Rectal smooth muscle tissue (tissue), 1 donor: Measurements from ENCODE around the gene VIT.
"Not testable (repeated sequence)": the region's sequence is repeated elsewhere in the genome, so short reads cannot be mapped to it uniquely, and the experiment has no call there.

ENCODE experiments used
- H3K27ac ChIP-seq: one replicate; pipeline ENCODE4 v1.7.0; 2013; ENCODE audit warnings: low read depth, low read length, inconsistent platforms
- H3K27me3 ChIP-seq: one replicate; pipeline ENCODE4 v1.7.0; 2013; ENCODE audit warnings: low read length; ENCODE audit not compliant: control insufficient read depth, insufficient read depth
- H3K36me3 ChIP-seq: one replicate; pipeline ENCODE4 v1.7.0; 2013; ENCODE audit warnings: low read length; ENCODE audit not compliant: control insufficient read depth, insufficient read depth
- H3K4me1 ChIP-seq: one replicate; pipeline ENCODE4 v1.7.0; 2013; ENCODE audit warnings: low read length; ENCODE audit not compliant: control insufficient read depth, insufficient read depth
- H3K4me3 ChIP-seq: one replicate; pipeline ENCODE4 v1.7.0; 2013; ENCODE audit warnings: low read length
- H3K9ac ChIP-seq: one replicate; pipeline ENCODE4 v1.7.0; 2013; ENCODE audit warnings: low read length

Gene VIT

GRCh38 chr2:36807223-36807886 is 110.8 kb downstream of the VIT start:
- Histone ChIP-seq H3K27me3 (no peaks in the 10 kb centered on the region), H3K36me3 (no peaks in the 10 kb centered on the region), H3K27ac (no peak overlapping the region), H3K9ac (no peak overlapping the region), H3K4me3 (peak overlapping the region; percentile 9), H3K4me1 (no peaks in the 10 kb centered on the region)

- Histone ChIP-seq H3K27me3 (no peaks in the 10 kb centered on the region), H3K27ac (no peak overlapping the region), H3K4me1 (no peaks in the 10 kb centered on the region), H3K4me3 (no peak overlapping the region), H3K9ac (no peak overlapping the region), H3K36me3 (no peaks in the 10 kb centered on the region)
These were observed 112.0 kb downstream of the VIT start for GRCh38 chr2:36808386-36809068.

GRCh38 chr2:36809069-36809445 is 112.5 kb downstream of the VIT start:
- Histone ChIP-seq H3K4me3 (no peak overlapping the region), H3K27me3 (no peaks in the 10 kb centered on the region), H3K4me1 (no peaks in the 10 kb centered on the region), H3K27ac (no peak overlapping the region), H3K9ac (no peak overlapping the region), H3K36me3 (no peaks in the 10 kb centered on the region)

GRCh38 chr2:36811071-36811470 is 114.6 kb downstream of the VIT start:
- Histone ChIP-seq H3K27me3 (no peaks in the 10 kb centered on the region), H3K4me1 (no peaks in the 10 kb centered on the region), H3K4me3 (no peak overlapping the region), H3K36me3 (no peaks in the 10 kb centered on the region), H3K9ac (no peak overlapping the region), H3K27ac (no peak overlapping the region)

- no peaks in the 10 kb centered on the region for H3K4me1 ChIP-seq
- no peaks in the 10 kb centered on the region for H3K27me3 ChIP-seq
- H3K9ac ChIP-seq, result no peak overlapping the region
- no peak overlapping the region for H3K27ac ChIP-seq
- no peaks in the 10 kb centered on the region for H3K36me3 ChIP-seq
- H3K4me3 ChIP-seq, result no peak overlapping the region
These were observed 115.7 kb downstream of the VIT start for GRCh38 chr2:36812196-36812595.

GRCh38 chr2:36818542-36818941 is 122.0 kb downstream of the VIT start:
- H3K27me3 ChIP-seq, result no peaks in the 10 kb centered on the region
- H3K4me1 ChIP-seq, result no peaks in the 10 kb centered on the region
- no peak overlapping the region for H3K9ac ChIP-seq
- H3K36me3 ChIP-seq, result no peaks in the 10 kb centered on the region
- no peak overlapping the region for H3K4me3 ChIP-seq
- H3K27ac ChIP-seq, result no peak overlapping the region

GRCh38 chr2:36819095-36819711 is 122.7 kb downstream of the VIT start:
- no peaks in the 10 kb centered on the region for H3K36me3 ChIP-seq
- no peaks in the 10 kb centered on the region for H3K27me3 ChIP-seq
- H3K9ac ChIP-seq, result no peak overlapping the region
- no peaks in the 10 kb centered on the region for H3K4me1 ChIP-seq
- no peak overlapping the region for H3K27ac ChIP-seq
- no peak overlapping the region for H3K4me3 ChIP-seq

- Histone ChIP-seq H3K27me3 (no peaks in the 10 kb centered on the region), H3K27ac (no peak overlapping the region), H3K36me3 (no peaks in the 10 kb centered on the region), H3K9ac (no peak overlapping the region), H3K4me3 (no peak overlapping the region), H3K4me1 (no peaks in the 10 kb centered on the region)
These were observed 124.6 kb downstream of the VIT start for GRCh38 chr2:36820942-36821605.

- no peak overlapping the region for H3K4me3 ChIP-seq
- no peaks in the 10 kb centered on the region for H3K27me3 ChIP-seq
- no peak overlapping the region for H3K27ac ChIP-seq
- H3K36me3 ChIP-seq, result no peaks in the 10 kb centered on the region
- no peaks in the 10 kb centered on the region for H3K4me1 ChIP-seq
- H3K9ac ChIP-seq, result no peak overlapping the region
These were observed 127.4 kb downstream of the VIT start for GRCh38 chr2:36823862-36824261.

GRCh38 chr2:36824273-36824672 is 127.8 kb downstream of the VIT start:
- no peaks in the 10 kb centered on the region for H3K27me3 ChIP-seq
- no peaks in the 10 kb centered on the region for H3K4me1 ChIP-seq
- H3K36me3 ChIP-seq, result no peaks in the 10 kb centered on the region

GRCh38 chr2:36824683-36825082 is 128.2 kb downstream of the VIT start:
- H3K27me3 ChIP-seq, H3K36me3 ChIP-seq, H3K4me3 ChIP-seq, H3K4me1 ChIP-seq, H3K9ac ChIP-seq, H3K27ac ChIP-seq: not testable (repeated sequence)

More at GRCh38 chr2:36824273-36824672, 127.8 kb downstream of the VIT start:
- no peak overlapping the region for H3K9ac ChIP-seq
- H3K4me3 ChIP-seq, result no peak overlapping the region
- no peak overlapping the region for H3K27ac ChIP-seq

GRCh38 chr2:36831185-36831584 is 134.7 kb downstream of the VIT start:
- Histone ChIP-seq H3K36me3 (no peaks in the 10 kb centered on the region), H3K4me1 (no peaks in the 10 kb centered on the region), H3K4me3 (no peak overlapping the region), H3K27me3 (no peaks in the 10 kb centered on the region), H3K27ac (no peak overlapping the region), H3K9ac (no peak overlapping the region)
